Liver (tissue), 5 donors: ENCODE measurements around the gene NR3C1. TPM values are rescaled to one million over a fixed set of nuclear protein-coding genes. Genes with fewer than 3 reads are reported as not detected.

Experiments
- polyA plus RNA-seq, 2 donors: library from polyadenylated mRNA; stranded (reverse) in 1 of 2; unstranded in 1 of 2; fragments of 200-250 nt in 1 of 2; fragments of >200 nt in 1 of 2; fragmentation: Nextera tagmentation in 1 of 2; extraction: Ambion mirVana in 1 of 2; gene quantifications; one replicate each; pipeline versions ENCODE4 v1.2.1 to v1.2.3, GENCODE V29; 2013 to 2015
- small RNA-seq: library from RNA; depleted of rRNA; stranded (forward); fragments of <200 nt; gene quantifications from one replicate; pipeline ENCODE3, GENCODE V24; 2014
- total RNA-seq, 2 donors: library from RNA; depleted of rRNA; stranded (reverse); fragments of >200 nt; gene quantifications; one replicate each; pipeline ENCODE4 v1.2.3, GENCODE V29; 2014
- donor health status: healthy.
- donor health status: healthy.
- donor health status: healthy.

NR3C1 gene
- total and polyA plus RNA-seq, 4 donors, result 24.5 to 36.4 (median 29.0) TPM

Small RNAs within 50 kb of the gene (small RNA-seq; reads per million reads assigned to genes)
- not detected for gene AC091925.2
